ENCODE measurements around the gene PIR. TPM values are rescaled to one million over a fixed set of nuclear protein-coding genes. Genes with fewer than 3 reads are reported as not detected.

PIR gene
- total and polyA plus RNA-seq, 2 donors (not counting 1 experiment from before 2014, with no cell fraction given) = 0.22 TPM; not detected in 1

DNA sequence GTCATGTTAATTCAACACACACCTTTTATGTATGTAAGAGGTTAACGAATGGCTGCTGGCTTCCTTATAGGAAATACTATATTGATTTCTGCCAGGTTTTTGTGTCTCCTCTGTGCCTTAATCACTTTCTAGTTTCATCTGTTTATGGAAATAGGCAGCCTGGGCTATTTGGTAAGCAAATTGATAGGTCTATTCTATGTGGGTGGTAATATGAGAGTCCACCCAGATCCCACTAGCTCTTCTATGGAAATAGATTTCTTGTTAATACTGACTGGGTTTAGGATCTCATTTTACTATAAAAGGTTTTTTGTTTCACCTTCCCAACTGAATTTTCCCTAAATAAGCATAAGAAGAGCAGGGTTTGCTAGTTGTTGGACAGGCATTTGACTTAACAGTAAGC is 11.5 kb upstream of the PIR start:
- no peaks in the 10 kb centered on the region for H3K9me3 ChIP-seq (ENCODE audit: control extremely low read depth in 1 of 3, control insufficient read depth in 2 of 3, insufficient read depth in 1 of 3, low read length in 2 of 3)
- no peak overlapping the region for H3K4me2 ChIP-seq (replicated peaks; ENCODE audit: low read depth, low read length, poor library complexity, severe bottlenecking)
- H3K4me3 ChIP-seq (ENCODE audit: control extremely low read depth in 1 of 5, extremely low read depth in 1 of 5, insufficient read depth in 1 of 5, low read depth in 2 of 5, low read length in 4 of 5) = no peak overlapping the region
- H3K27me3 ChIP-seq (replicated peaks in 1 of 4; ENCODE audit: control extremely low read depth in 1 of 4, control insufficient read depth in 3 of 4, insufficient read depth in 4 of 4, low read length in 3 of 4) = peaks cover 0 to 5% (median 0%) of the 10 kb centered on the region in 4 experiments
- no peak overlapping the region for H3K9ac ChIP-seq (ENCODE audit: low read length)
- POLR2A ChIA-PET = no interaction called here
- H3K36me3 ChIP-seq (replicated peaks in 1 of 2; ENCODE audit: control extremely low read depth in 1 of 2, control insufficient read depth in 1 of 2, extremely low read depth in 1 of 2, insufficient read depth in 2 of 2, low read length in 1 of 2) = no peaks in the 10 kb centered on the region
- H3K4me1 ChIP-seq (ENCODE audit: control insufficient read depth in 2 of 2, insufficient read depth in 2 of 2, low read length in 2 of 2) = no peaks in the 10 kb centered on the region
- WGBS (ENCODE audit: insufficient coverage) = no CpG with 5 or more reads among the region's 1 CpG
- H3K27ac Mint-ChIP-seq = no peak overlapping the region
- DNase-seq (no peak), ATAC-seq (ENCODE audit: low read depth) (no peak)
- H4K20me1 ChIP-seq (ENCODE audit: control insufficient read depth, insufficient read depth, low read length, poor library complexity, severe bottlenecking) = no peaks in the 10 kb centered on the region
- TF ChIP-seq CTCF (IDR thresholded peaks at IDR 0.05) (no peak), EZH2 (IDR thresholded peaks at IDR 0.05; ENCODE audit: borderline replicate concordance, insufficient read depth, low read depth, low read length, poor library complexity, severe bottlenecking) (no peak)
- H3K27me3 Mint-ChIP-seq = peaks cover 11% of the 10 kb centered on the region
- no peaks in the 10 kb centered on the region for H3K9me3 Mint-ChIP-seq (ENCODE audit: insufficient read depth)
- H3K4me1 Mint-ChIP-seq = no peaks in the 10 kb centered on the region
- CTCF ChIA-PET = no interaction called here
- intact Hi-C loops (cut with micrococcal nuclease) = no loop called here
- no peaks in the 10 kb centered on the region for H3K79me2 ChIP-seq (ENCODE audit: control insufficient read depth, insufficient read depth, low read length)
- no peak overlapping the region for H2AFZ ChIP-seq (ENCODE audit: insufficient read depth, low read depth, low read length, poor library complexity, severe bottlenecking)
- H3K4me3 Mint-ChIP-seq = no peak overlapping the region
- no peak overlapping the region for H3K27ac ChIP-seq (ENCODE audit: low read length in 2 of 2)

GRCh38 chrX:15501506-15501905 is 8.4 kb upstream of the PIR start:
- no peak for ATAC-seq (ENCODE audit: low read depth)
- Mint-ChIP-seq H3K27ac (no peak overlapping the region), H3K27me3 (peaks cover 17% of the 10 kb centered on the region), H3K4me1 (peaks cover 2% of the 10 kb centered on the region), H3K9me3 (ENCODE audit: insufficient read depth) (no peaks in the 10 kb centered on the region), H3K4me3 (no peak overlapping the region)
- Histone ChIP-seq H3K4me1 (ENCODE audit: control insufficient read depth in 2 of 2, insufficient read depth in 2 of 2, low read length in 2 of 2) (no peaks in the 10 kb centered on the region), H3K4me3 (ENCODE audit: control extremely low read depth in 1 of 5, extremely low read depth in 1 of 5, insufficient read depth in 1 of 5, low read depth in 2 of 5, low read length in 4 of 5) (peak overlapping the region in 1 of 5 experiments; percentile 34), H2AFZ (ENCODE audit: insufficient read depth, low read depth, low read length, poor library complexity, severe bottlenecking) (no peak overlapping the region), H3K9ac (ENCODE audit: low read length) (no peak overlapping the region), H3K9me3 (ENCODE audit: control extremely low read depth in 1 of 3, control insufficient read depth in 2 of 3, insufficient read depth in 1 of 3, low read length in 2 of 3) (no peaks in the 10 kb centered on the region), H3K36me3 (replicated peaks in 1 of 2; ENCODE audit: control extremely low read depth in 1 of 2, control insufficient read depth in 1 of 2, extremely low read depth in 1 of 2, insufficient read depth in 2 of 2, low read length in 1 of 2) (no peaks in the 10 kb centered on the region), H3K27me3 (replicated peaks in 1 of 4; ENCODE audit: control extremely low read depth in 1 of 4, control insufficient read depth in 3 of 4, insufficient read depth in 4 of 4, low read length in 3 of 4) (peaks cover 0 to 5% (median 0%) of the 10 kb centered on the region in 4 experiments), H3K4me2 (replicated peaks; ENCODE audit: low read depth, low read length, poor library complexity, severe bottlenecking) (no peak overlapping the region), H4K20me1 (ENCODE audit: control insufficient read depth, insufficient read depth, low read length, poor library complexity, severe bottlenecking) (no peaks in the 10 kb centered on the region), H3K79me2 (ENCODE audit: control insufficient read depth, insufficient read depth, low read length) (no peaks in the 10 kb centered on the region), H3K27ac (ENCODE audit: low read length in 2 of 2) (no peak overlapping the region)
- POLR2A ChIA-PET = no interaction called here
- no CpG with 5 or more reads among the region's 9 CpGs for WGBS (ENCODE audit: insufficient coverage)
- intact Hi-C loops (cut with micrococcal nuclease) = no loop called here
- DNase-seq = no peak
- CTCF ChIA-PET = no interaction called here
- TF ChIP-seq EZH2 (IDR thresholded peaks at IDR 0.05; ENCODE audit: borderline replicate concordance, insufficient read depth, low read depth, low read length, poor library complexity, severe bottlenecking) (no peak), CTCF (IDR thresholded peaks at IDR 0.05) (no peak)
